WERI-Rb-1 (cell line): ENCODE results near the gene ZBTB8A.
"Not testable (repeated sequence)": the region's sequence is repeated elsewhere in the genome, so short reads cannot be mapped to it uniquely, and the experiment has no call there.

ENCODE experiments used
- DNase-seq: peaks from one replicate; pipeline ENCODE4 v3.0.0-alpha.2; 2020
- H3K27ac ChIP-seq: fragments of 250-450 bp; sonication (Bioruptor Pico); 2 replicates; pipeline ENCODE4 v1.5.1; 2020; ENCODE audit warnings: mild to moderate bottlenecking, moderate library complexity
- H3K27me3 ChIP-seq: fragments of 250-450 bp; sonication (Bioruptor Pico); 2 replicates; pipeline ENCODE4 v1.5.1; 2021; ENCODE audit warnings: mild to moderate bottlenecking, low read depth, moderate library complexity; ENCODE audit not compliant: insufficient read depth, severe bottlenecking
- H3K36me3 ChIP-seq: fragments of 250-450 bp; sonication (Bioruptor Pico); 2 replicates; pipeline ENCODE4 v1.5.1; 2020; ENCODE audit warnings: mild to moderate bottlenecking, moderate library complexity
- H3K4me3 ChIP-seq: 2 replicates; pipeline ENCODE4 v1.5.1; 2011; ENCODE audit warnings: low read depth, mild to moderate bottlenecking, control low read depth, low read length
- H3K9me3 ChIP-seq: fragments of 250-450 bp; sonication (Bioruptor Pico); 2 replicates; pipeline ENCODE4 v1.5.1; 2021; ENCODE audit warnings: mild to moderate bottlenecking, moderate library complexity; ENCODE audit not compliant: severe bottlenecking
- CTCF ChIP-seq: IDR thresholded peaks from 2 replicates; pipeline ENCODE4 v1.5.1; 2011; ENCODE audit warnings: low read depth, mild to moderate bottlenecking, control low read depth, inconsistent platforms, low read length

Gene ZBTB8A

DNA sequence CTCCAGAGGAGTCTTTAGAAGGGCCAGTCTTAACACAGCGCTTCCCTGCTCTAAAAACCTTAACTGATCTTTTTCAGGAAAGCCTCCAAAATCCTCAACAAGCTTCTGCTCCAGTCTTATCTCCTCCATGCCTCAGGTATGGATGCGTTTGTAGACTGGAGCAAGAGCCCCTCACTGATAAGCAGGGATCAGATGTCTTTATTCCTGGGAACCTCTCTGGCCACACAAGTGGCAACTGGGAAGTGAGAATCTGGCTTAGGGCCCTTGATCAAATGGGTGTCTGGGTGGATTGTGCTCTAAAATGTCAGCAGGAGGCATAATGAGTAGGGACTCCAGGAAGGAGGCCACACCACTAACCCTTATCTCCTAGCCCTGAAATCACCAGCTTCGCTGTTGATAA is 1.4 kb downstream of the ZBTB8A start:
- peak; percentile 19 for DNase-seq
- no peaks in the 10 kb centered on the region for H3K9me3 ChIP-seq
- no peak overlapping the region for H3K27ac ChIP-seq
- H3K36me3 ChIP-seq, result peaks cover 7% of the 10 kb centered on the region
- no peak for TF ChIP-seq CTCF
- no peaks in the 10 kb centered on the region for H3K27me3 ChIP-seq
- peak overlapping the region; percentile 47; the same call in 1 of the 2 replicates for H3K4me3 ChIP-seq

DNA sequence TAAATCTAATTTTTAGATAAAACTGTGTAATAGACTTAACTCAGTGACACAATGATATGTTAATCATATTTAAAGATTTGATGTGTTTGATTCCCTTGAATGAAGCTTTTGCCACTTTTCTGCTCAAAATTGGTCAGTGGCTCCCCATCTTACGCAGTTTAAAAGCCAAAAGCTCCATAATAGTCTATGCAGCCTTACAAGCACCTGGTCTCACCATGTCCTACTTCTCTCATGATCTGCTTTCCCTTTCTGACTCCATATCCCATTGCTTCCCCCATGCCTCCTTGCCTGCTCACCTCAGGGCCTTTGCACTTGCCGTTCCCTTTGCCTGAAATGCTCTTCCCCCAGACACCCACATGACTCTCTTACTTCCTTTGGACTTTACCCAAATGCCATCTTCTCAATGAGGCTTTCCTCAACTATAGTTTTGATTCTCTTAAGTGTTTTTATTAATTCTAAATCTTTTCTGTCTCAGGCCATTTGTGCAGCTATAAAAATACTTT is 1.9 kb downstream of the ZBTB8A start:
- H3K27ac ChIP-seq, result no peak overlapping the region
- no peak for DNase-seq
- TF ChIP-seq CTCF, result no peak
- H3K4me3 ChIP-seq, result no peak overlapping the region
- H3K36me3 ChIP-seq, result peaks cover 7% of the 10 kb centered on the region
- no peaks in the 10 kb centered on the region for H3K9me3 ChIP-seq
- no peaks in the 10 kb centered on the region for H3K27me3 ChIP-seq

- TF ChIP-seq CTCF, result no peak
- H3K36me3 ChIP-seq, result peaks cover 2% of the 10 kb centered on the region
- no peak overlapping the region for H3K27ac ChIP-seq
- DNase-seq, result no peak
- H3K27me3 ChIP-seq, result no peaks in the 10 kb centered on the region
- H3K9me3 ChIP-seq, result no peaks in the 10 kb centered on the region
- no peak overlapping the region for H3K4me3 ChIP-seq
These were observed 7.4 kb downstream of the ZBTB8A start for GRCh38 chr1:32546611-32547010.

DNA sequence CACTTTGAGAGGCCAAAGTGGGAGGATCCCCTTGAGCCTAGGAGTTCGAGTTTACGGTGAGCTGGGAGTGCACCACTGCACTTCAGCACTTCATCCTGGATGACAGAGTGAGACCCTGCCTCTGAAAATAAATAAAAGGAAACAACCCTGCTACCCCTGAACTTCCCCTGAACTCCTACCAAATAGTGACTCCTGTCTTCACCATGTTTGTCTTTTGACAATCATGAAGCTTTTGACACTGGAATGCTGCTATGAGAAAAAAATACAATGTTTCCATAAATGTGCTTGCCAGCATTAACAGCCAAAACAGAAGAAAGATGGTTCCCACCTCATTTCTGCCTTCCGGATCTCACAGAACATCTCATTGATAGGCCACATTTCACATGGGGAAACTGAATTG is 10.4 kb downstream of the ZBTB8A start:
- Histone ChIP-seq H3K36me3 (peaks cover 2% of the 10 kb centered on the region), H3K9me3 (no peaks in the 10 kb centered on the region), H3K27ac (no peak overlapping the region), H3K4me3 (no peak overlapping the region), H3K27me3 (no peaks in the 10 kb centered on the region)
- TF ChIP-seq CTCF, result no peak
- DNase-seq, result no peak

DNA sequence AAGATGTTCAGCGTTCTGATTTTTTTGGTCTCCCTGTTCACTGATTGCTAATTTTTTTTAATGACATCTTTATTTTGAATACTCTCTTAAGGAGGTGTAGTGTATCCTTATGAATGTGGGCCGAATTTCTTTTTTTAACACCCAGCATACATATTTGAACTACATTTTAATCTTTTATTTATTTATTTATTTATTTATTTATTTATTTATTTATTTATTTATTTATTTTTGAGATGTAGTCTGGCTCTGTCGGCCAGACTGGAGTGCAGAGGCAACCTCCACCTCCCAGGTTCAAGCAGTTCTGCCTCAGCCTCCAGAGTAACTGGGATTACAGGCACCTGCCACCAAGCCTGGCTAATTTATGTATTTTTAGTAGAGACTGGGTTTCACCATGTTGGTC is 15.1 kb downstream of the ZBTB8A start:
- no peak for DNase-seq
- H3K27ac ChIP-seq, result no peak overlapping the region
- no peak for TF ChIP-seq CTCF
- no peaks in the 10 kb centered on the region for H3K9me3 ChIP-seq
- H3K4me3 ChIP-seq, result no peak overlapping the region
- no peaks in the 10 kb centered on the region for H3K27me3 ChIP-seq
- H3K36me3 ChIP-seq, result peaks cover 38% of the 10 kb centered on the region

- not testable (repeated sequence) for H3K27ac ChIP-seq, DNase-seq
- H3K36me3 ChIP-seq, result peaks cover 45% of the 10 kb centered on the region
These were observed 17.8 kb downstream of the ZBTB8A start for GRCh38 chr1:32557035-32557434.

More at GRCh38 chr1:32557035-32557434, 17.8 kb downstream of the ZBTB8A start:
- H3K4me3 ChIP-seq, H3K9me3 ChIP-seq, H3K27me3 ChIP-seq: not testable (repeated sequence)
